GM19193 (cell line): ENCODE results near the gene MYH10.

Experiments used
- POLR2A ChIP-seq: IDR thresholded peaks from 4 replicates; pipeline ENCODE4 v1.6.1; 2011; ENCODE audit not compliant: insufficient read depth, insufficient read length; ENCODE audit errors: extremely low read depth

Gene MYH10

DNA sequence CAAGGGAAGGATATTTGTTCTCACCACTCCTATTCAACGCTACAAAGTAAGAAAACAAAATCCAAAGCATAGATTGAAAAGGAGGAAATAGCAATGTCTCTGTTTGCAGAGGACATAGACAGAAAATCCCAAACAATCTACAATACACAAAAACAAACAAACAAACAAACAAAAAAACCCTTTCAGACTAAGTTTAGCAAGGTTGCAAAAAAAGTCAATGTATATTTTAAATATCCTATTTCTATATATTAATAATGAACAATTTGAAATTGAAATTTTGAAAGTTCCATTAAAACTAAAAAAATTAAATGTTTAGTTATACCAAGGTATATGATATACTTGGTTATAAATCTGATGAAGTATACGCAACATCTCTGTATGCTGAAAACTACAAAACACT is 37.2 kb downstream of the MYH10 start:
- TF ChIP-seq POLR2A, result no peak

DNA sequence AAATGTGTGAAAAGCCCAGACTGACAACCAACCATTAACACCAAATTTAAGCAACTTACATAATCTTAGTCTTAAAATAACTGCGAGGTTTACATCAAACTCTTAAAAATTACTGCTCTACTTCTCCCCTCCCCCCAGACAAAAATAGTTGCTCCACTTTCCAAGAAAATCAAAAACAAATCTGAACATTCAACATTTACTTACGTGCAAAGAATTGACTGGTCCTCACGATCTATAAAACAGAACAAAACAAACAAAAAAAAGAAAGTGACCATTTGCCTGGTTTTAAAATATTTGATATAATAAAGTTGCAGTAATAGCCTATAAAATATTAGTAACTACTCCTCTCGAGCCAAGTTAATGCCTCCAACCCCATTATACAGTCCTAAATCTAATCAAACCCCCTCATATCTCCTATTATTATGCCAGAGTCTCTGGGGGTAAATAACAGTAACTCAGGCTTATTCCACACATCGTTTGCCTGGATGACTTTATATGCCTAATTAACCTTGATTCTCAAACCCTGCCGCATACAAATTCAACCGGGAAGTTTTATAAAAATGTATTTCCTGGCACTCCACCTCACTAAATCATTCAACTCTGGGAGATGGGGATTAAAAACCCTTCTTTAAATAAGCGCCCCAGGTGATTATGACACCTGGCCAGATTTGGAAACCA is 41.5 kb downstream of the MYH10 start:
- no peak for TF ChIP-seq POLR2A

DNA sequence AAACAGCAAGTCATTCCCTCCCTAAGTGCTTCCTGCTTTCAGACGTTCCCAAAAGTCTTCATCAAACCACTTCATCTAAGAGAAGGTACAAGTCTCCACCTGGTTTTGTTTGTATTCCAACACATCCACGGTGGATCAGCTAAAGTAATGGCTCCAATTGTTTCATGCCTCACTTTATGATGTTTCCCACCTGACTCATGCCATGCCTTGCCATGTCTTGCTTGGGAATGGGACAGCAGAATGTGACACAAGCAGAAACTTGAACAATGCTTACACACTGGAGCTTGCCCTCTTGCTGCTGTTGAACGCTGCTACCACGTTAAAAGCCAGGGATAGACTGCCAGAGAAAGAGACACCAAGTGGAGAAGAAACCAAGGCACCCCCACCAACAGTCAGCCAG is 43.8 kb downstream of the MYH10 start:
- no peak for TF ChIP-seq POLR2A

DNA sequence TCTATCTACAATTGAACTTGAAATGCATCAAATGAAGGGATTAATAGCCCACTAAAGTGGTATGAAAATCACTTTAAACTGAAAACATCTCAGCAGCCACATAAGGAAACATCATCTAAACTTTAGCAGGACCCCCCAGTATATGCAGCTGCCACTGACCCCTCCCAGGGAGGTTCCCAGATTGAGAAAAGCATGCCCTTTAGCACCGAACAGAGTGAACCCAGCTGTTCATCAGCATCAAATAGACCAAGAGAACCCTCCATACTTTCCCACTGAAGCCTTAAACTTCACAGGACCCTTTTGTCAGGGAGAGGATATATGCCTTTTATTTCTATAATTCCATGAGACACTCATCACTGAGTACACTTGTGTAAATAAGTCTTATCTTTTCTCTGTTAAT is 44.6 kb downstream of the MYH10 start:
- no peak for TF ChIP-seq POLR2A

DNA sequence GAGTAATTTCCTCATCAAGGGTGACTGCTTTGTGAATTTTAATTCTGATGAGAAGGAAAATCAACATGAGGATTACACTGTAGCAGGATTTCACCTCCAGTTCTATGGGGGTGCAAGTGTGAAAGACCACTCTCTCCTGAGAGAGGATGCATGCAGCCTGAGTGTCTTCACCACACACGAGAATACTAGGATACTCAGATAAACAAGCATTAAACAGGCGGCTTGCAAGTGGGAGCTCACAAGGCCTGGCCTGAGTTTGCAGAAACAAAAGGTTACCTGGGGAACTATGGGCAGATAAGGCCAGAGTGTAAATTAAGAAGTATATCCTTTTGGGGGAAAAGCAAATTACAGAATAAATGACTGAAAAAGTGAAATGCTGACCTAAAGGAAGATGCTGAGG is 46.6 kb downstream of the MYH10 start:
- TF ChIP-seq POLR2A, result no peak

DNA sequence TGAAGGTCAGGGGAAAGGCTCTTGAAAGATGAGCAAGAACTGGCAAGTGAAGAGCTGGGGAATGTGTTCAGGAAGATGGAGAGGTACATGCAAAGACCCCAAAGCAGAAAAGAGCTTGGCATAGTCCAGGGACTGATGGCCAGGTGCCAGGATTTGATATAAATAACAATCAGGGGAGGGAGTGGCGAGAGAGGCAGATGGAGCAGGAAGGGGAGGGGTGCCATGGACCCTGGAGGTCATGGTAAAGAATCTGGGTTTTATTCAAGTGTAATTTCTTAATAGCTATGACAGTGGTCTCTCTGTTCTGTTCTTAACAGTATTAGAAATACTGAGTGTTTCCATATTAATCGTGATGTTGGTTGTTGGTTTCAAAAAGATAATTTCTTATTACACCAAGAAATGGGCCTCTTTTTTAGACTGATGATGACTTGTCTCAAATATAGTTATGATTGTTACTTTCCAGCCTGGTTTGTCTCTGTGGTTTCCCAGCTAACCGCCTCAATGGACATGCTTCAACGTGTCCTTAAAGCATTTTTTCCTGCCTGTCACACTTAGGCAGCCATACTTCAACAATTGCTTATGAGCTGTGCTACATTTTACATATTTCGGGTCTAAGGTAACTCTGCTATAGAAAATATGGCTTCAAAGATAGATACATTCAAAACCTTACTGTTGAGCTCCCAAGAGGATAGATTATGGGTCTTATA is 49.4 kb downstream of the MYH10 start:
- no peak for TF ChIP-seq POLR2A

DNA sequence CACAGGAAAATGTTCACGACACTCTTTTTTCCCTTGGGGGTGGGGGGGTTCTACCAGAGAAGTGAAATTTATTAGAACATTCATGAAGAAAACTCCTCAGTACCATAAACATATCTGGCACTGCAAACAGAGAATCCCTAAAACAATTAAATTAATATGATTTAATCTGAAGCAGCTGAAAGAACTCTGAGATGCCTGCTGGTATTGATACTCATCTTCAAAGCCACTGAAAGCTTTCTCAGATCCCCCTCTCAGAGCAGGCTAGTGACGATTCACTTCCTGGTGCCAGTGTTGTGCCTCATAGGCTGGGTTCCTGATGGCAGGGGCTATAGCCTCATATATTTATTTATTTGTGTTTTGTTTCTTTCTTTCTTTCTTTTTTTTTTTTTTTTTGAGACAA is 52.7 kb downstream of the MYH10 start:
- no peak for TF ChIP-seq POLR2A

DNA sequence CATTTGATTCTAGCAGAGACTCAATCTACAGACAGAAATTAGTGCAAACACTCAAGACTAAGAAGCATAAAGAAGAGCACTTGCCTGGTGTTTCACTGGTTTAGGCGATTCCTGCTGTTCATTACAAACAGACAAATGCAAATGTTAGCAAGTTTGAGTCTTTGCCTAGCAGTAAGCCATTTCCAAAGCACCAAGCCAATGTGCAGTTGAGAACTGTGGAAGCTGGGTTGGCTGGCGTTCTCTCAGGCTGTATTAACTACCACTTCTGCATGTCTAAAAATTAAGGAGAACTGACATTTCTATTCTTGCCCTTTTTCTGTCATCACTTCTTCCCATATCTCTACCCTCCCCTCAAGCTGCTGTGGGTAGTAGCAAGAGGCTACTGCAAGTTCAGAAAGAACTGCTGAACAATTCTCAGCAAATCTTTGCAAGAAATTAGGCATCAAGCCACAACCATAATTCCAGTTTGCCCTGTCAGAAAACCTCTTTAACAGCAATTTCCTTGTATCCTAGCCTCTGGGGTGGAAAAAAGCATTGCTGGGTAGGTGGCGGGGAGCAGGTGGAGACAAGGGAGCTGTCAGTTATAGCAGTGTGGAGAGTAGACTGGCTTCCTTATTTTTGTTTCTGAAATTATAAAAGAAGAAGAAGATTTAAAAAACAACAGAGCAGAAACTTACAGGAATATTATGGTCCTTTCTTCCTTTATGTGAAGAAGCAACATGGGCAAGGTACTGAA is 53.8 kb downstream of the MYH10 start:
- TF ChIP-seq POLR2A, result no peak

DNA sequence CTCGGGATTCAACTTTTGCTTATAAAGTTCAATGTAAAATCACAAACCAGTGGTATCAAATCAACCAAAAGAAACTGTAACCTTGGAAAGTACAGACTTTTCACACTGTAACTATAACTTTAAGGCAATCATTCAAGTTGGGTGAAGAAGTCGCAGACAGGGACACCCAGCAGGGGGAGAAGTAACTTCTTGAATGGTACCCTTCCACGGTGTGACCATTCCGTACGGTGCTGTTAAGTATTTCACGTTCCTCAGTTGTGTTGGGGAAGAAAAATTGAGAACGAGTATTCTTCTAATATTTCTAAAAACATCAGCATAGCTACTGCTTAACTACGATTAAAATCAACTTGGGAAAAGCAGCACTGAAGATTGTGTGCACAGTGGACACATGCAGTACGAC is 55.8 kb downstream of the MYH10 start:
- no peak for TF ChIP-seq POLR2A

DNA sequence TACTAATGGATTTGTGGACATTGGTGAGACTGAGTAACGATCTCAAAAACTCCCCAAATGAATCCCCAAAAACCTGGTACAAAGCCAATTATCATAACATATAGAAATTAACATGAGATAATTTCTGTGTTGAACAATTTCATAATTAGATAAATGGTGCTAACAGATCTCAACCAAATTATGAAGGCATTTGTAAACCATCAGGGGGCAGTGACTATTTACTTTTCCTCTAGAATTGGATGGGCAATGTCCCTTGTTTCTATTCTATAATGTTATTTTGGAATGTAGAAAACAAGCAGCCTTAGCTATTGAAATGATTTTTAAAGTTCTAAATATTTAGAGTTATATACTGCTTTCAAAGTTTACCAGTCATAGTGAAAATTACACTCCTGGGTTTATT is 57.8 kb downstream of the MYH10 start:
- TF ChIP-seq POLR2A, result no peak

DNA sequence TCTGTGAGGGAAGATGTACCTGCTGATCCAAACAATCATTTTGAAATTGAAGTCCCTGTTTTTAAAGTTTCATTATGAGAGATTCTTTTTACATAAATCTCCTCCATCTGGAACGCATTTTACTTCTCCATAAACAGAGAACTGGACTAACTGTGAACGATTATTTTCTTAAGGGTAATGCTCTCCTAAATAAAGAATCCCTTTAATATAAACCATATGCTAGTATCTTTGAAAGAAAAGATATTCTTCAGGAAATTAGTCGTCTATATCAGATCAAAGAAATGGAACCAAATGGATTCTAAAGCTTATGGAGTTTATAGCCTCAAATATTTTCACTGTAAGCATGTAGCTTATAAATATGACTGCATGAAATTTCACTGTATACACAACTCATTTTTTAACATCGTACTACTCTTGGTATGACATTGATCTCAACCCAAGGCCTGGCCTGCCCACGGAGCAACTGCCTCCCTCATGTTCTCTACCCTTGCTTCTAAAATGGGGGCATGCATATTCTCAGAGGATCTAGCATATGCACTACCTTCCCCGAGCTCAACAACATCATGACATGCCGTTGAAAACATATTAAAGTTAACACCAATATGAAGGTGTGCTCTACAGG is 66.4 kb downstream of the MYH10 start:
- no peak for TF ChIP-seq POLR2A

DNA sequence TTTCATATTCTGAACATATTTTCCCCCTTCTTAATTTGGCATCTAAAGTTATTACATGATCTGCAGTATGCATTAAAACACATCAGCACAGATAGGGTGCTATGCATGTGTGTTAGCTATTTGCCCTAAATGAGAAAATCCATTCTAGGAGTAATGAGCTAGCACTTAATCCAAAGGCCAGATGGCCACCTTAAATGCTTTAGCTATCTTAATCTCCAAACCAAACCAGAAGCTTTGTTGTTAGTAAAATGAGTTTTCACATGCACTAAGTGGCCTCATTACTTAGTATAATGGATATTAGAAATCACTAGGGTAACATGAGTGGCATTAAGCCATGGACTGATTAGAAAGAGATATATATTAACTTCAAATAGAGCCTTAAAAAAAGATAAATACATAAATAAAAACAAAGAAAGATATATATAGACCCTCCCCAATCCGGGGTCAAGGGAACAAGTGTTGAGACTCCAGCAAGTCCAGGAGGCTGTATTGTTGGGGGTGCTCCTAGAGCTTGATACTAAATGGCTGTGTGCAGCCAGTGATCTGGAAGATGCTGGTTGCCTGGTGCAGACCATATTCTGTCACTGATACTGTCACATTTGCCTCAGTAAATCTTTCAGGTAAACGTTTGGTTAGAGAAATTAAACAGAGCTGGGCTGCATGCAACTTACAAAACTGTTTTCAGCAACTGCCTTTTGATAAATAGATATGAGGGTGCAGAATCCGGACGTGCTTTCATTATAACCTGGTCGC is 67.3 kb downstream of the MYH10 start:
- no peak for TF ChIP-seq POLR2A

DNA sequence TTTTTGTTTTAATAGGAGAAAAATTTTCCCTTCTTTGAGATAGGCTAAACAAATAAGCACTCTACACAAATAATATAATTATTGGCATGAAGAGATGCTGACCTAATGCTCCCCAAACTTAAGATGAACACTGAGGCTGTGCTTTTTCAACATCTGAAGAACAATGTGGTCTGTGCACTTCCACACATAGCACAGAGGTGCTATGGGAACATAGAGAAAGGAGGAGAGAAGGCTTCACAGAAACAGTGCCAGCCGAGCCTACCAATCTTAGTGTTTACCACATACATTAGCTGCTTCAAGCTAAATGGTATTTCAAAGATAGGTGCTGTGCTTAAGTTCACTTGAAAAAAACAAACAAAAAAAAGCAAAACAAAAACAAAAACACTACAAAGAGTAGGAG is 72.4 kb downstream of the MYH10 start:
- no peak for TF ChIP-seq POLR2A

DNA sequence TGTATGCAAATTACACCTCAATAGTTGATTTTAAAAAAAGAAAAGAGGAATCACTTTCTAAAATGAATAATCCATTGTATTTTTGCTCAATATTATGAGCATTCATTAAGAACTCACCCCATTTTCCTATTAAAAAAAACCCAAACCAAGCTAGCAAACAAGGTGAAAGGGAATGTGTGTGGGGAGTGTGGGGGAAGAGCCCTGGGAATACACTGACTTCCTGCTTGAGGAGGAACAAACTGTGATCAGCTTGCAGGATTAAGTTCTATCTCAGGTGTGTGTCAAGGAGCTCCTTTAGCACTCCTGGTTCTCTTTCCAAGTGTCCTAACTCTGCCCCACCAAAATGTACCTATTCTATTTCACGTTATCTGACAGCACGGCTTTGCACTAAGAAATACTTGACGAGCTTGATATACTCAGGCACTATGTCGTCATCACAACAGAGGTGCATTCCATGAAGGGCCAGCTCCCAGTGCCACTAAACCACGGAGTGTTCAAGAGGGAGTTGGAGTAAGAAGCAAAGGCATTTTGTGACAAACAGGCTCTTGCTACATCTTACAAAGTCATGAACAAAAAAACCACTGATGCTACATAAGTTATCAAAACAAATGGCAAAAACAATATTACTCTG is 73.2 kb downstream of the MYH10 start:
- no peak for TF ChIP-seq POLR2A
